HG03196 (cell line): ENCODE data around the gene WDFY4.
"Not testable (repeated sequence)": the region's sequence is repeated elsewhere in the genome, so short reads cannot be mapped to it uniquely, and the experiment has no call there.

ENCODE experiments used
- ATAC-seq: cut with Tn5 transposase; IDR thresholded peaks from one replicate; pipeline ENCODE4 v1.9.1; 2021; ENCODE audit not compliant: unreplicated experiment

Gene WDFY4

GRCh38 chr10:48684792-48685623 lies at the start of gene WDFY4:
TSS of gene WDFY4 (plus strand) at chr10:48684873. CDS start at chr10:48709733, 24,860 bp downstream.
- ATAC-seq, result peak; percentile 52

DNA sequence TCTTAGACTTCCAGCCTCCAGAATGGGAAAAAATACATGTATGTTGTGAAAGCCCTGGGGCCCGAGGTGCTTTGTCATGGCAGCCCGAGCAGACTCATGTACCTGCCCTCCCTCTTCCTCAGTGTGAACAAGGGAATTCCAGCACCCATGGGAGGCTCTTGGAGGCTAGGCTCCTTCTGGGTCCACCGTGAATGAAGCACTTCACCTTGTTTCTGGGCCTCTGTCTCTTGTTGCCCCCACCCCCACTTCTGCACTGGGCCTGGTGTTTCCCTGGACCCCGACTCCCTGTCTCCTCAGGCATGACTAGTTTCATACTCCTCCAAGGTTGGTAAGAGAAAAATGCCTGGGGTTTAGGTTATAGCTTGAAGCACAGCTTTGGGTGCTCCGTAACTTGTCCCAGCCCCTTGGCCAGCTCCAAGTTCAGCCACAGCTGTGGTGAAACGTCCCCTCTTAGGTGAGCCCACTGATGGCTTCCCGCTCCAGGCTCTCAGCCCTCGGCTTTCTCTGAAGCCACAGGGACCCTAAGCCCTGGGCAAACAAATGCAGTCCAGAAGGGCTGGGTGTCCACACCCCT lies 49.6 kb upstream of the WDFY4 start:
- no peak for ATAC-seq

GRCh38 chr10:48636231-48636630 lies 48.4 kb upstream of the WDFY4 start:
- ATAC-seq, result no peak

GRCh38 chr10:48636901-48637300 lies 47.8 kb upstream of the WDFY4 start:
- ATAC-seq, result no peak

DNA sequence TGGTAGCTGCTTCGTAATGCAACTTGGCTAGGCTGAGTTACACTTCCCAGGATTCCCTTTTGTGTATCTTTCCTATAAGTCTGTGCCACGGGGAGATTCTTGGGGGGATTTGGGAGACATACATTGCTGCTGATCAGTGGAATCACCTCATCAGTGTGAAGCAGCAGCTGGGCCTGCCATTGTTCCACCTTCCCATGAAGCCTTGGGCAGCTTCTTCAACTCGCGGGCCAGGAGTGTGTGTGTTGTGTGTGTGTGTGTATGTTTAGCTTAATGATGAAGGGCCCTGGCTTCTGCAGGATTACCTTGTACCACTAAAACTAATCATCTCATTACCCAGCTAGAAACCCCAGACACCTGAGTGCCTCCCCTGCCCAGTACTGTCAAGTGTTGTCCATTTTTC lies 46.5 kb upstream of the WDFY4 start:
- ATAC-seq, result no peak

- no peak for ATAC-seq
Observed at GRCh38 chr10:48638739-48639527, 45.7 kb upstream of the WDFY4 start.

DNA sequence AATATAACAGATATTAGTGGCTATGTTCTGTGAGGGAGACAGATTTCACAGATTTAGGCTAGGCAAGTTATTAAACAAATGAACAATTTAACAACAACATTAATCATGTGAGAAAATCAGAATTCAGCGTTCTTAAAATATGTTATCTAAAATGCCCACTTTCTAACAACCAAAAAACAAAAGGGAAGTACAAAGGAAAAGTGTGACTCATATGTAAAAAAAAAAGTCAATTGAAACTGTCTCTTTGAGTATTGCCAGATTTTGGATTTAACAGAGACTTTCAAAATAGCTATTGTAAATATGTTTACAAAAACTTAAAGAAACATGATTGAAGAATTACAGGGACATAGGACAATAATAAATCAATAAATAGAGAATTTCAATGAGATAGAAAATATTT lies 45.0 kb upstream of the WDFY4 start:
- no peak for ATAC-seq

GRCh38 chr10:48640326-48640725 lies 44.3 kb upstream of the WDFY4 start:
- ATAC-seq, result no peak

- not testable (repeated sequence) for ATAC-seq
Observed at GRCh38 chr10:48641099-48641690, 43.5 kb upstream of the WDFY4 start.

DNA sequence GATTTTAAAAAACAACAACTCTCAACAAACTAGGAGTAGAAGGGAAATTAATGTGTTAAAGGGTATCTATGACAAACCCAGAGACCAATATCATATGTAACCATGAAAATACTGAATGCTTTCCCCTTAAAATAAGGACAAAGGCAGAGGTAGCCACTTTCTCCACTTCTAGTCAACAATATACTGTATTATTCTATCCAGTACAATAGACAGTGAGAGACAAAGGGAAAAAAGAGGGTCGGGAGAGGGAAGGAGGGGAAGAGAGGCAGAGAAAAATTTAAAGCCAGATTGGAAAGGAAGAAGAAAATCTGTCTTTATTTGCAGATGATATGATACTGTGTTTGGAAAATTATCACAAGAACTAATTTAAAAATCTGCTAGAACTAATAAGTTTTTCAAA lies 39.1 kb upstream of the WDFY4 start:
- ATAC-seq, result no peak

DNA sequence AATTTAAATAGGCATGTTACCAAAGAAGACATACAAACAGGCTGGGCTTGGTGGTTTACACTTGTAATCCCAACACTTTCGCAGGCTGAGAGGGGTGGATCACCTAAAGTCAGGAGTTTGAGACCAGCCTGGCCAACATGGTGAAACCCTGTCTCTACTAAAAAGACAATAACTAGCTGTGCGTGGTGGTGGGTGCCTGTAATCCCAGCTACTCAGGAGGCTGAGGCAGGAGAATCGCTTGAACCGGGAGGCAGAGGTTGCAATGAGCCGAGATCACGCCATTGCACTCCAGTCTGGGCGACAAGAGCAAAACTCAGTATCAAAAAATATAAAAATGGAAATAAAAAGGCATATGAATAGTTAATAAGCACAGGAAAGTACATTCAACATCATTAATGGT lies 37.6 kb upstream of the WDFY4 start:
- ATAC-seq, result not testable (repeated sequence)

DNA sequence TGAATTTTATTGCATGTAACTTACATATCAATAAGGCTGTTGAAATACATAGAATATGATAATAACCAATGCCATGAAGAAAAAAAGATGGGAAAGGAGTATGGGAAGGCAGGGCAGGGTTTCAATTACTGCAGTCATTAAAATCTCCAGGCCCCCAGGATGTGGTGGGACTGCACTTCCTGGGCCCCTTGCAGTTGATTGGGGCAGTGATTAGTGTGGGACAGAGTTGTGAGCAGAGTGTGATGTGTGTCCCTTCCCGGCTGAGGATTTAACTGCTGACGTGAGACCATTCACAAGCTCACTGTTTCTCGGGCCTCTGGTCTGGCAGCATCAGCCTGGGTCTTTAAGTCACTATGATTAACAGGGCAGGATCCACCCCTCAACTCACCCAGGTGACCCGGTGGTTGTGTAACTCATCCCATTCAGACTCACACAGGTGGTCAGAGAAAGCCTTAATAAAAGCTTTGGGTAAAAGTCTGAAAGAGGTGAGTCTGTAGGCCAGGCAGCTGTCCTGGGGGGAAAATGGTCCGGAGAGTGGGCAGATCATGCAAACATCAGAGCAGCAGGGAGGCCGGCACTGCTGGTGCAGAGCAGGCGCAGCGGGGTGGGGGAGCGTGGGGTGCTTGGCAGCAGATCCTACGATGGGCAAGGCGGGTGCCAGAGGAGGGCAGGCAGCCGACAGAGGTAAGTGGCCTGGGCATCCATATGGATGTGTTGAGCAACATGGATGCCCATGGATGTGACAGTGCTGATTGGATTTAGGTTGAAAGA lies 36.3 kb upstream of the WDFY4 start:
- ATAC-seq, result no peak

GRCh38 chr10:48649349-48649944 lies 35.2 kb upstream of the WDFY4 start:
- no peak for ATAC-seq

- no peak for ATAC-seq
Observed at GRCh38 chr10:48651293-48651692, 33.4 kb upstream of the WDFY4 start.

- no peak for ATAC-seq
Observed at GRCh38 chr10:48651839-48652238, 32.8 kb upstream of the WDFY4 start.

DNA sequence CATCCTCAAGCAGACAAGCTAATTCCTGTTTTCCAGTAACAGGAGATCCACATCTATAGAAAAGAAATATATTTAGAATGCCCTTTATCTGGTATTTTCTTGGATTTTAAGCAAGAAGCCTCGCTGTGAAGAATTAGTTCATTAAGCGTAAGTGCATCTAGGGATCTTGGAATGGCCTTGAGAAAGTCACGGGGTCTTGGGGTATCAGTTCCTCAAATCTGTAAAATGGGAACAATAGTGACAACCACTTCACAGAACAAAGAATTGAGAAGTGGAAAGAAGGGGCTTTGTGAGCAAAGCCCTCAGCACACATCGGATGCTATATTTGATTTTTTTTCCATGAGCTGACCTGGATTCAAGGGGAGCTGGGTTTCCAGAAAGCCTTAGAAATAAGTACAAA lies 32.3 kb upstream of the WDFY4 start:
- ATAC-seq, result no peak

GRCh38 chr10:48653347-48653746 lies 31.3 kb upstream of the WDFY4 start:
- no peak for ATAC-seq

GRCh38 chr10:48653944-48654698 lies 30.6 kb upstream of the WDFY4 start:
- no peak for ATAC-seq

GRCh38 chr10:48655411-48656240 lies 29.0 kb upstream of the WDFY4 start:
- ATAC-seq, result peak; percentile 27
